IPS DF 19.7 (cell line): ENCODE data around the gene CD19.

Experiments used
- DNase-seq: peaks from one replicate; pipeline ENCODE4 v3.0.0-alpha.2; 2013; ENCODE audit warnings: low read depth, low spot score

Gene CD19

DNA sequence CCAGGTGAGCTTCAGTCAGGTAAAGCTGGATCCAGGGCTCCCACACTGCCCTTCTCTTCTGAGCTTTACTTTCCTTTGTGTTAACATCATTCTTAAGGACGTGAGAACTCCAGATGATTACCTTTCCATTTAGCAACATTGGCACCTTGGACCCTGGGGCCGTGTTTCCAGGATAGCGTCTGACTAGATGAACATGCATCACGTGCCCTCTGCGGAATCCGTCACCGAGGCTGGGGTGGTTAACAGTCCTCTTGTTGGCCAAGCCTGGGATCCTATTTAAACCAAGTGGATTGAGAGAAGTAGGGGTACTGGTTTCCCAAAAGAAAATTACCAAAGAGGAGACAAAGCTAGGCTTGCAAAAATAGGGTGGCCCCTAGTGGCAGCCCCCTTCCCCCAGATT lies 49.2 kb downstream of the CD19 start:
- no peak for DNase-seq

GRCh38 chr16:28981517-28981916 lies 49.7 kb downstream of the CD19 start:
- no peak for DNase-seq

DNA sequence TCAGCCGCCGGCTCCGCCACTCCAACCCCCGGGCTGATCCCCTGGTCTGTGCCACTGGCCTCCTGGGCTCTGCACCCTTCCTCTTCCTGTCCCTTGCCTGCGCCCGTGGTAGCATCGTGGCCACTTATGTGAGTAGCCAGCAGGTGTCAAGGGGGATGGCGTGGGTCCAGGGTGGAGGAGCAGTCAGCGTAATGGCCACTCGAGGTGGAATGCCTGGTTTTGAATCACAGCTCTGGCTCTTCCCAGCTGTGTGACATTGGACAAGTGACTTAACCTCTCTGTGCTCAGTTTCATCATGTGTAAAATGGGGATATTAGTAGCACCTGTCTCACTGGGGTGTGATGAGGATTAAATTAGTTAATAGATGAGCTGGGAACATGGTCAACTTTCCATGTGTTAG lies 50.6 kb downstream of the CD19 start:
- DNase-seq = no peak

GRCh38 chr16:28982949-28983348 lies 51.2 kb downstream of the CD19 start:
- DNase-seq = no peak

- DNase-seq = no peak
Measured at GRCh38 chr16:28983644-28984043, 51.9 kb downstream of the CD19 start.

- DNase-seq = no peak
Measured at GRCh38 chr16:28984091-28984490, 52.3 kb downstream of the CD19 start.

- no peak for DNase-seq
Measured at GRCh38 chr16:28984619-28985135, 52.9 kb downstream of the CD19 start, which contains the start of gene LAT. Gene LAT (plus strand): TSS chr16:28985052. CDS start chr16:28985418, 366 bp downstream.

DNA sequence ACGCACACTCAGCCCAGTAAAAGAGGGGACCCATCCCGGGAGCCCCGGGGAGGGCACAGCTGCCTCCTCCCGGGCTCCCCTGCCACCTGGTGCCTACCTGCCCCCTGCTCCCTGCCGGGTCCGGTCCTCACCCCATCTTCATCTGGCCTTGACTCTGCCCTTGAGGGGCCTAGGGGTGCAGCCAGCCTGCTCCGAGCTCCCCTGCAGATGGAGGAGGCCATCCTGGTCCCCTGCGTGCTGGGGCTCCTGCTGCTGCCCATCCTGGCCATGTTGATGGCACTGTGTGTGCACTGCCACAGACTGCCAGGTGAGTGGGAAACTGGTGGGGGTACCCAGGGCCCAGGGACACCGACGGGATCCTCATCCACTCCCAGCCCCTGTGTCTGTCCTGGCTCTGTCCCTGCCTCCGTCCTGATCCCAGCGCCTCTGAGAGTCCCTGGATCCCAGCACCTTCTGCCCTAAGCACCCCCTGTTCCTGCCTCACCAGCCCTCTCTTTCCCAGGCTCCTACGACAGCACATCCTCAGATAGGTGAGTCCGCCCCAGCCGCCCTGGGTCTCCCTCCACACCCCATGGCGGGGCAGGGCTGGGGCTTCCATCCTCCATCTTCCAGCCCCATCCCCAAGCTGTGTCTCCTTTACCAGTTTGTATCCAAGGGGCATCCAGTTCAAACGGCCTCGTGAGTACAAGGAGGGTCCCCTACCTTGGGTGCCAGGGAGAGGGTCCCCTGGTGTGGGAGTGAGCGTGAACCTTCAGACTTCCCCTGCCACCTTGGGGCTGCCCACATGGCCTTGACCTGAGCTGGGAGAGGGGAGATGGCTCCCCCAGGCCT lies 53.7 kb downstream of the CD19 start:
- DNase-seq = no peak

- DNase-seq = no peak
Measured at GRCh38 chr16:28986046-28986445, 54.3 kb downstream of the CD19 start.

GRCh38 chr16:28986492-28986891 lies 54.7 kb downstream of the CD19 start:
- no peak for DNase-seq

DNA sequence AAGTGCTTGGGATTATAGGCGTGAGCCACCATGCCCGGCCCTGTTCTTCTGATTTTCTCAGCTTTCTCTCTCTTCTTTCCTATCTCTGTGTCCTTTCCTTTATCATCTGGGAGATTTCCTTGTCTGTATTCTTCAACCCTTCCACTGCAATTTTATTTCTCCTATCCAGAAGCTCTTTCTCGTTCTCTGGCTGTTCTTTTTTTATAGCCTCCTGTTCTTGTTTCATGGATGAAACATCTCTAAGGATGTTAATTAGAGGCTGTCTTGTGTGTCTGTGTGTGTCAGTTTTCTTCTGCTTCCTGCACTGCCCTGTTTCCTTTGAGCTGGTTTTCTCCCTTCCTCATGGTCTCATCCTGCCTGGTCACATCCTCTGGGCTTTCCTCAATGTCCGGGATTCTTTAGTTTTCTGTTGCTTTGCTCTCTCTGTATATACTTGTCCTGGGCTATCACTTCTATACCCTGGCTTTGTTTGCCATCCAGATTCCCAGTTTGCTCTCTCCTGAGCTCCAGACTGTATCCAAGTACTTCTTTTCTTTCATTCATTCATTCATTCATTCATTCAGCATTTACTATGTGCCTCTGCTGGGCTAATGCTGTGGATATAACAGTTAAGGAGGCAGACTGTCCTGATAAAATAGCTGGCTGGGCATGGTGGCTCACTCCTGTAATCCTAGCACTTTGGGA lies 55.5 kb downstream of the CD19 start:
- no peak for DNase-seq
